Activated T-helper 1 cell treated with anti-CD3 and anti-CD28 coated beads, Interleukin-2, amount 50 U/mL, for 16 hours (primary cell): ENCODE measurements around the gene CNOT10.
"Not testable (repeated sequence)": the region's sequence is repeated elsewhere in the genome, so short reads cannot be mapped to it uniquely, and the experiment has no call there.

Source experiments
- DNase-seq, 2 donors: peaks; one replicate each; pipeline ENCODE4 v3.0.0-alpha.2; 2020; ENCODE audit warnings: low read depth in 1 of 2, low spot score in 1 of 2

Gene CNOT10, protein sequence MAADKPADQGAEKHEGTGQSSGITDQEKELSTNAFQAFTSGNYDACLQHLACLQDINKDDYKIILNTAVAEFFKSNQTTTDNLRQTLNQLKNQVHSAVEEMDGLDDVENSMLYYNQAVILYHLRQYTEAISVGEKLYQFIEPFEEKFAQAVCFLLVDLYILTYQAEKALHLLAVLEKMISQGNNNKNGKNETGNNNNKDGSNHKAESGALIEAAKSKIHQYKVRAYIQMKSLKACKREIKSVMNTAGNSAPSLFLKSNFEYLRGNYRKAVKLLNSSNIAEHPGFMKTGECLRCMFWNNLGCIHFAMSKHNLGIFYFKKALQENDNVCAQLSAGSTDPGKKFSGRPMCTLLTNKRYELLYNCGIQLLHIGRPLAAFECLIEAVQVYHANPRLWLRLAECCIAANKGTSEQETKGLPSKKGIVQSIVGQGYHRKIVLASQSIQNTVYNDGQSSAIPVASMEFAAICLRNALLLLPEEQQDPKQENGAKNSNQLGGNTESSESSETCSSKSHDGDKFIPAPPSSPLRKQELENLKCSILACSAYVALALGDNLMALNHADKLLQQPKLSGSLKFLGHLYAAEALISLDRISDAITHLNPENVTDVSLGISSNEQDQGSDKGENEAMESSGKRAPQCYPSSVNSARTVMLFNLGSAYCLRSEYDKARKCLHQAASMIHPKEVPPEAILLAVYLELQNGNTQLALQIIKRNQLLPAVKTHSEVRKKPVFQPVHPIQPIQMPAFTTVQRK

DNA sequence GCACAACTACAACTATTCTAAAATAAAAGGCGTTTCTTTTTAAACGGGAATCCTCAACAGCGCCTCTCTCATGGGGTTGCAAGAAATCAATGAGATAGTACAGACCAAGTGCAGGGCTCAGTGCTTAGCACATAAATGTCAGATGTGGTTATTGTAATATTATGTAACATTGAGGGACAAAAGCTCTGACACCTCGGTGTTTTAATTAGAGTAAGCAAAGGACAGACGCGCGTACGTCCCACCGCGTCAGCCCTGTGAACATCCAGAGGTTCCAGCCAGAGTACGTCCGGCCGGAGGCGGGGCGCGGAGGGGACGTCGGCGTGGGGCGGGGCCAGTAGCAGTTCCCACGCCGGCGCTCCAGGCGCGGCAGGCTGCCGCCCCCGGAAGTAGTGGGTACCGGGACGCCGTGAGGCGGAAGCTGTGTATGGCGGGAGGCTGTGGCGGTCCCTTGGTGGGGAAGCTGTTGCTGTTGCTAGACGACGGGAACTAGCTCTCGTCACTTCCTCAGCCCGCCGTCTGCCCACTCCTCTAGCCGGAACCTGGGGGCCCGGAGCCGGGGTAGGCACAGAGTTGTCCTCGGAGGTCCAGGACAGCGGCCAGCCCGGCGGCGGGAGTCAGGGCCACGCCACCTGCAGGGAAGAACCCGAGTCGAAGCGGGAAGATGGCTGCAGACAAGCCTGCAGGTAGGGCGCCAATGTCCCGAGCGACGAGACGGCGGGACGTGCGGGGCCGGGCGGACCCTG lies at the start of gene CNOT10:
CNOT10 (plus strand) TSS at position 389 of the 743 bp plus-strand sequence; CDS start at position 662, 273 bp downstream.
- DNase-seq = peak; percentile 88 to 94

DNA sequence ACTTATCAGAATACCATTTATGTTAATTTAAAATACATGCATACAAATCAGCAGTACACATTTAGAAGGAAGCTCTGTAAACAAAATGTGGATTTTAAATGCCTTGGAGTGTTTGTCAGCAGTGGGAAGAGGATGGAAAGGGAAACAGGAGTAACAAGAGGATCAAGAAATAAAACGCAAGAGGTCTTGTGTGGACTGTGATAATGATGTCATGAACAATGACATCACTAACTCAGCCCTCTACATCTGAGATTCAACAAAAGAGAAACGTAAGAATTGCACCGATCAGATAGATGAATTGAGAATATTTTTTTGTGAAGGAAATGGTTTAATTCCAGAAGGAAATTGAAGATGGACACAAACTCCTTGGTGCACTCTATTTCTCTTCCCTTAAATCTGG lies 44.0 kb upstream of the CNOT10 start:
- no peak for DNase-seq

DNA sequence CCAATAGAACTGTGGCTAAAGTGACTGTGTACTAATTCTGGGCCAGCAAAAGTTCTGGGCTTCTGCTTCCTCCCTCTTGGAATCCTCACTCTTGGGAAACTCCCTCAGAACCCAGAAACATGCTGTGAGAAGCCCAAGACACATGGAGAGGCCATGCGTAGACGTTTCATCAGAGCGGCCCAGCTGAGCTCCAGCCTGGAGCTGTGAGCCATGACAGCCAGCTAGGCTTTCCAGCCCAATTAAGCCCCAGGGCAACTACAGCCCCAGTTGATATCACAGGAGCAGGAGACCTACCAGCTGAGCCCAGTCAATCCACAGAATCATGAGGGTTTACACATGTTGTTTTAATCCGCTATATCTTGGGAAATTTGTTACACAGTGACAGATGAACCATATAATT lies 43.6 kb upstream of the CNOT10 start:
- DNase-seq = no peak

DNA sequence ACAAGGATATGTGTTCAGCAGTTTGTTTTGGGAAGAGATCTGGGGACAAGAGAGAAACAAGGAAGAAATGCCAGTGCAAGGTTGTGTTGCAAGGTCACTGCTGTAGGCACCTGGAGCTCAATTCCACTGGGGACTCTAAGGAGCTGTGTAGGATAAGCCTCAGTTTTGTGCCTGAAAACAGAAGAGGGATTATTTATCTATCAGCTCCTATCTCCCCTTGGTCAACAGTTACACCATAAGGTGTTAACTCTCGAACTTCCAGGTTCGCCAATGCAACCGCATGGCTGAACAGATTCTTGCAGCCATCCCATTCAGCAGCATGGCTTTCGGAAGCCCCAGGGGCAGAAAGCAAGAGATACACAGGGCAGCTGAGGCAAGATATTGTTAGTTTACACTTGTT lies 41.6 kb upstream of the CNOT10 start:
- DNase-seq = no peak

DNA sequence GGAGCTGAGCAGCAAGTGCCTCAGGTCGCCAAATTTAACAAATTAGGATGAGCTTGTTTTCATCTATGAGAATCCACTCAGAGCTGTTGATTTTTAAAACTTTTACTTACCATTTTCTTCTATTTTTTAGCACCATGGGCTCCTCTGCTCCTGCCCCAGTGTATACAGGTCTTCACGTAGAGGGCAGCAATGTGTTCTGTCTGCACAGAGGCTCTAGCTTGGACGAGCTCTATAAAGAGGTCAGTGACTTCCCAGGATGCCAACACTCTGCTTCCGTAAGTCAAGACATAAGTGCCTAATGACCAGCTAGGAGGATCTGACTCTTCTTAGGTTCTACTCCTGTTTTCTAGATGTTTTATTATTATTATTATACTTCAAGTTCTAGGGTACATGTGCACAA lies 41.2 kb upstream of the CNOT10 start:
- DNase-seq = no peak

DNA sequence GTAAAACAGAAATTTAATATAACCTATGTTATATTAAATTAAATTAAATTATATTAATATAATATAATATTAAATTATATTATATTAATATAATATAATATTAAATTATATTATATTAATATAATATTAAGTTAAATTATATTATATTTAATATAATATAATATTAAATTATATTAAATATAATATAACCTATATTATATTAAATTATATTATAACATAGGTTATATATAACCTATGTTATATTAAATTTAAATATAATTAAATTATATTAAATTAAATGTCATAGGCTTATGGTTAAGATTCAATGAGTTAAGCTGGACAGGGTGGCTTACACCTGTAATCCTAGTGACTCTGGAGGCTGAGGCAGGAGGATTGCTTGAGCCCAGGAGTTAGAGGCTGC lies 40.6 kb upstream of the CNOT10 start:
- no peak for DNase-seq

DNA sequence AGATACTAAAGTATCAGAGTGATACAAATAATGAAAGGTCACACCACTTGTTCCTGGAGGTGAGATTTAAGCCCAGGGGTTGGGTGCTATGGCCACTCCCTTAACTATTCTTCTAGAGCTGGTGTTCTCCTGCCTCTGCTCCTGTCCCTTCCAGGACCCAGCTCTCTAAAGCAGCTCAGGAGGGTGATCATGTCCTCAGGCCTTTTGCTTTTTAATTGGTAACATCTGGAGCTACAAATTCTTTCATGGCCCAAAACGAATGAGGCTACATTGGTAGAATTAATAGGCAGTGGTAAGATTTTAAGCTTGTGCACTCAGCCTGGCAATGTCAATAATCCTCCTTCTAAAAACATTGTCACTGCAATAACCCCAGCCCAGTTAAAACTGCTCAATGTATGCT lies 38.2 kb upstream of the CNOT10 start:
- no peak for DNase-seq

DNA sequence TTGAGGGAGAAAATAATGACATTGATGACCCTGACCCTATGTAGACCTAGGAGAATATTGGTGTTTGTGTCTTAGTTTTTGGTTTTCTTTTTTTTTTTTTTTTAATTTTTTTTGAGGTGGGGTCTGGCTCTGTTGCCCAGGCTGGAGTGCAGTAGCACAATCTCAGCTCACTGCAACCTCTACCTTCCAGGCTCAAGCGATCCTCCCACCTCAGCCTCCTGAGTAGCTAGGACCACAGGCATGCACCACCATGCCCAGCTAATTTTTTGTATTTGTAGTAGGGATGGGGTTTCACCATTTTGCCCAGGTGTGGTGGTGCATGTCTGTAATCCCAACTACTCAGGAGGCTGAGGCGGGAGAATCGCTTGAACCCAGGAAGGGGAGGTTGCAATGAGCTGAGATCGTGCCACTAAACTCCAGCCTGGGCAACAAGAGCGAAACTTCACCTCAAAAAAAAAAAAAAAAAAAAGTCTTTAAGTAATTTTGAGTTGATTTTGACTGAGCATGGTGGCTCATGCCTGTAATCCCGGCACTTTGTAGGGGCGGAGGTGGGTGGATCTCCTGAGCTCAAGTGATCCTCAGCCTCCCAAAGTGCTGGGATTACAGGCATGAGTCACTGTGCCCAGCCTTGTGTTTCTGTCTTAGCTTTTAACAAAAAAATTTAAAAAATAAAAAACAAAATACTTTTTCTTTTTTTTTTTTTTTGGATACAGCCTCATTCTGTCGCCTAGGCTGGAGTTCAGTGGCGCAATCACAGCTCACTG lies 32.5 kb upstream of the CNOT10 start:
- not testable (repeated sequence) for DNase-seq

DNA sequence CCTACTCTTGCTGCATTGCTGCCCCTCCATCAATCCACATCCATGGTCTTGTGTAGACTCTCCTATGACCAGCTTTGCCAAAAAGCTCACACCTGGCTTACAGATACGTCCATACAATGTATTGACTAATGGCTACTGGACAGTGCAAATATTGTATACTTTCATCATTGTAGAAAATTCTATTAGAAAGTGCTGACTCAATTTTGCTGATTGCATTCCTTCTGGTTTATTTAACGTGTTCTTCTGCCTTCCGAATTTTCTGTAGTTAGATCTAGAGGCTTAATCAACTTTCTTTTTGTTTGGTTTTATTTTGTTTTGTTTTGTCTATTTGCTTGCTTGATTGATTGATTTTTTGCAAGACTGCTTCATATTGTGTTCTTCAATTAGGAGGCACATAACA lies 29.8 kb upstream of the CNOT10 start:
- no peak for DNase-seq

DNA sequence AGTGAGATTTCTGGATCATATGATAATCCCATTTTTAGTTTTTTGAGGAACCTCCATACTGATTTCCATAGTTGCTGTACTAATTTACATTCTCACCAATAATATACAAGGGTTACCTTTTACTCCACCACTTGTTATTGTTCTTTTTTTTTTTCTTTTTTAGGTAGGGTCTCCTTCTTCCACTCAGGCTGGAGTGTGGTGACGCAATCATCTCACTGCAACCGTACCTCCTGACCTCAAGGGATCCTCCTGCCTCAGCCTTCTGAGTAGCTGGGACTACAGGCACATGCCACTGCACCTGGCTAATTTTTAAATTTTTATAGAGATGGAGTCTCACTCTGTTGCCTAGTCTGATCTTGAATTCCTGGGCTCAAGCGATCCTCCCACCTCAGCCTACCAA lies 24.4 kb upstream of the CNOT10 start:
- DNase-seq = no peak

DNA sequence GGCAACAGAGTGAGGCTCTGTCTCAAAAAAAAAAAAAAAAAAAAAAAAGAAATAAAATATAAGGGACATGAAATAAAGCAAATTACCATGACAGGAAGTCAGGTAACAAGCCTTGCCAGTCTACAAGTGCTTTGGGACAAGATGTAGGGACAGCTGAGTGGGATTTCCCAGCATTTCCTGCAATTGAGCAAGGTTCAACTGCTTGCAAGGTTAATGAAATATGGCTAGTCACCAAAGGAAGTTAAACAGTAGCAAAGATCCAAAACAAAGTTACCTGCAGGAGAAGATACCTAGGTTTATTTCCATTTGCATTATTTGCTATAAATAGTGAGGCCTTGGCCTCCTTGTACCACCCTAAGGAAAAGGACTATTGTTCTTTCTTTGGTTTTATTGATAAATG lies 22.3 kb upstream of the CNOT10 start:
- DNase-seq = no peak

DNA sequence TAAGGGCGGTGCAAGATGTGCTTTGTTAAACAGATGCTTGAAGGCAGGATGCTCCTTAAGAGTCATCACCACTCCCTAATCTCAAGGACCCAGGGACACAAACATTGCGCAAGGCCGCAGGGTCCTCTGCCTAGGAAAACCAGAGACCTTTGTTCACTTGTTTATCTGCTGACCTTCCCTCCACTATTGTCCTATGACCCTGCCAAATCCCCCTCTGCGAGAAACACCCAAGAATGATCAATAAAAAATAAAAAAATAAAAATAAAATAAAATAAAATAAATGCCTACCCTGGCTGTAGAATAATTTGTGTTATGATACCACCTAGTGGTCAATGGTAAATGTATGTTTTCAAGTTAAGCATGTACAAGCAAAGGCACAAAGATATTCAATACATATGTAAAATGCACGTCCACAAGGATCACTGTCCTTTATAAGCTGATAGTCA lies 20.3 kb upstream of the CNOT10 start:
- DNase-seq = not testable (repeated sequence)

DNA sequence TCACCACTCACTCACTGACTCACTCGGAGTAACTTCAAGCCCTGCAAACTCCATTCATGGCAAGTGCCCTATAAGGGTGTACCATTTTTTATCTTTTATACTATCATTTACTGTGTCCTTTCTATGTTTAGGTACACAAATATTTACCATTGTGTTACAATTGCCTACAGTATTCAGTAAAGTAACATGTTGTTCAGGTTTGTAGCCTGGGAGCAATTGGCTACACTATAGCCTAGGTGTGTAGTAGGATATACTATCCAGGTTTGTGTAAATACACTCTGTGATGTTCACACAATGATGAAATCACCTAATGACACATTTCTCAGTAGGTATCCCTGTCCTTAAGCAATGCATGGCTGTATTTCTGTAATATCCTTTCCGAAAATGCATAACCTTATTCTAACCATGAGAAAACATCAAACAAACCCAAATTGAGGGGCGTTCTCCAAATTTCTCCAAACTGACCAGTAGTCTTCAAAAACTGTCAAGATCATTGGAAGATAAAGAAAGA lies 17.9 kb upstream of the CNOT10 start:
- no peak for DNase-seq

DNA sequence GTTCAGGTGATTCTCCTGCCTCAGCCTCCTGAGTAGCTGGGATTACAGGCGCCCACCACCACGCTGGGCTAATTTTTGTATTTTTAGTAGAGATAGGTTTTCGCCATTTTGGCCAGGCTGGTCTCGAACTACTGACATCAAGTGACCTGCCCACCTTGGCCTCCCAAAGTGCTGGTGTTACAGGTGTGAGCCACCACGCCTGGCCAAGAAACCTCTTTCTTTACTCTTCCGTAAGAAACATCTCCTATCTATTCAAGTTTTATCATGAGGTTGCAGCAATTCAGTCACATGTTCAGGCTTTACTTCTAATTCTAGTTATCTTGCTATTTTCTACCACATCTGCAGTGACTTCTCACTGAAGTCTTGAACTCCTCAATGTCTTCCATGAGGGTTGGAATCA lies 15.8 kb upstream of the CNOT10 start:
- not testable (repeated sequence) for DNase-seq

DNA sequence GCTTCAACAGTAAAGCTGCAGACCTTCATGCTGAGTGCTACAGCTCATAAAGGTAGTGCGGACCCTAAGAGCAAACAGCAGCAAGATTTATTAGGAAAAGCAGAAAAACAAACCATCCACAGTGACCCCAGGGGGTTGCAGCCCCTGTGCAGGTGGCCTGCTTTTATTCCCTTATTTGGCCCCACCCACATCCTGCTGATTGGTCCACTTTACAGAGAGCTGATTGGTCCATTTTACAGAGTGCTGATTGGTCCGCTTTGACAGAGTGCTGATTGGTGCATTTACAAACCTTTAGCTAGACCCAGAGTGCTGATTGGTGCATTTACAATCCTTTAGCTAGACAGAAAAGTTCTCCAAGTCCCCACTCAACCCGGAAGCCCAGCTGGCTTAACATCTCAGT lies 11.3 kb upstream of the CNOT10 start:
- DNase-seq = not testable (repeated sequence)

DNA sequence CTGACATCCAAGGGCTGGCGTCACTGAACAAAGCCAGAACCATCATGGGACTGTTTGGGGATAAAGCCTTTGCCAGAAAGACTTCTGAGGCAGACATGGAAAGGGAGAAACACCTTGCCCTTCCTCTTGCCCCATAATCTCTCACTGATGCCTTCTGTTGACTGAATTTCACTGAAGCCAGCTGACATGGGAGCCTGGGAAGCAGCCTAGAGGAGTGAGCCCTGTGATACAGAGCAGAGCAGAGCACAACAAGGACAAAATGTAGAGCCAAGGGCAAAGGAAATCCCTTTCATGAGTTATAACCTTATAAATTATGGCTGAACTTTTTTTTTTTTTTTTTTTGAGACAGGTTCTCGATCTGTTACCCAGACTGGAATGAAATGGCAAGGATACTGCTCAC lies 9.8 kb upstream of the CNOT10 start:
- no peak for DNase-seq

DNA sequence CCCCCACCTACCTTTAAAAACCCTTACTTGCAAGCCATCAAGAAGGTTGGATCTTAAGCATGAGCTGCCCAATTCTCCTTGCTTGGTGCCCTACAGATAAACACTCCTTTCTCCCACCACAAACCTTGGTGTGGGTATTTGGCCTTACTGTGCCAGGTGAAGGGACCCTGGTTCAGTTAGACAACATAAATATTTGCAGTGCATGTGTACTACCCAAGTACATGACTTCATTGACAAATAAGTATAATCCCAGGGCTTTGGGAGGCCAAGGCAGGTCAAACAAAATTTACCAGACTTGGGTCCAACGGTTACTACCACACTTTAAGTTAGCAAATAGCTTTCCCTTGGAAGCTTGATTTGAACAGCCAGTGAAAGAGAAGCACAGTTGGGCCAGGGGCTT lies 9.3 kb upstream of the CNOT10 start:
- no peak for DNase-seq

DNA sequence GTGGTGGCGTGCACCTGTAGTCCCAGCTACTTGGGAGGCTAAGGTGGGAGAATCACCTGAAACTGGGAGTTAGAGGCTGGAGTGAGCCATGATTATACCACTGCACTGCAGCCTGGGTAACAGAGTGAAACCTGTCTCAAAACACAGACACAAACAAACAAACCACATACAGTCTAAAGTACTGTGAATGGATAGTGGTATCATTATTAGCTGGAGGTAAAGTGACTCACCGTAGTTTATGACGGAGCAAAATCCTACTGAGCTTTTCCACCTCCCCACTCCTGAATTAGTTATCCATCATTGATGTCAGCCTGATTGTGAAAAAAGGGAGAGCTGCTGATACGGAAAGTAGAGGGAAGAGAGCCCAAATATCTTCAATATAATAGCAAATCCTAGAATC lies 3.2 kb upstream of the CNOT10 start:
- DNase-seq = no peak

DNA sequence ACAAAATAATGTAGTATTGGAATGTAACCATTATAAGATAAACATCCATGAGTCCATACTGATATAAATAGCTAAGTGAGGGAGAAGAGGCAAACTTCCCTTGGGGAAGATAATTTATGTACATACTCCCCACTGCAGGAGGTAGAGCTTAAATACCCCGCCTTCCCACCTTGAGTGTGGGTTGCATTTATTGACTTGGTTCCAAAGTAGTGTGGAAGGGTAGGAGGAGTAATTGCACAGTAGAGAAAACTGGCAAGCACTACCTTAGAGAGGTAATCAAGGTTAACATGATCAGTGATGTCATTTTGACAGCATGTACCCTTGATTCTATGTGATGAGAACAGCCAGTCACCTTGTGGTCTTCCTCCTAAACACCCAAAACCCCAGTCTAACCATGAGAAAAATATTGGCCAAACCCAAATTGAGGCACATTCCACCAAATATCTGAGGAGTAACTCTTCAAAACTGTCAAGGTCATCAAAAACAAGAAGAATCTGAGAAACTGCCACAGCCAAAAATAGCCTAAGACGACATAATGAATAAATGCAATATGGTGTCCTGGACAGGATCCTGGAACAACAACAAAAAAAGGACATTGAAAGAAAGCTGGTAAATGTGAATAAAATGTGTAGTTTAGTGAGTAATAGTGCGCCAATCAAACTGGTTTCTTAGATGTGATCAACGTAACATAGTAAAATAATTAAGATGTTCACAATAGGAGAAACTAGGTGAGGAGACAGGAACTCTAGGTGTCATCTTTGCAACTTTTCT lies 774 bp upstream of the CNOT10 start:
- no peak for DNase-seq

DNA sequence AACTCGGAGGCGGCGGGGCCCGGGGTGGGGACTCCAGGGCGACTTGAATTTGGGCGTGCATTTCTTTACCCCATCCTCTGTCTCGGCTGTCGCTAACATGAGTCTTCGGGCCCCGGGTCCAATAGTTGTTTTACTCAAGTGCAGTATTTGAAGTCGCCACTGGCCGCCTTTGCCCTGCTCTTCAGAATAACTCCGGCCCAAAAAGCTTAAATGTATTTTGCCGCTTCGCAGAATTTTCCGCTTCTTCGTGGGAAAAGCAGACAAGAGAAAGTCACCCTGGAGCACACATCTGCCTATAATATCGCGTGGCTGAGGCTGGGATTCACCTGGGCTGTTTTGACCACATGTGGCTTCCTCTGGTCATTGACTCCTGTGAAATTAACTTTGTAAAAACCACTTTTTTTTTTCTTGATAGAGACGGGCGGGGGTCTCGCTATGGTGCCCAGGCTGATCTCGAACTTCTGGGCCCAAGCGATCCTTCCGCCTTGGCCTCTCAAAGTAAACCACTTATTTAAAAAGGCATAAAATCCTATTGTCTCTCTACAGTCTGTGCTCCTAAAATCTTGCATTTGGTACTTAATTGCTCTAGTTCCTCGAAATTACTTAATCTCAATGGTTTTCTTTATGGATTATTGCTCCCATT lies 676 bp downstream of the CNOT10 start:
- DNase-seq = no peak
